Embryonic facial prominence (tissue), 1 donor: ENCODE results near the gene DNAAF2.
"Not testable (repeated sequence)": the region's sequence is repeated elsewhere in the genome, so short reads cannot be mapped to it uniquely, and the experiment has no call there.

Experiments
- DNase-seq: peaks from one replicate; pipeline ENCODE4 v3.0.0-alpha.2; 2016; ENCODE audit errors: extremely low spot score

The DNAAF2 gene

GRCh38 chr14:49622022-49622607 is 12.9 kb downstream of the DNAAF2 start:
- DNase-seq = no peak

- peak; percentile 36 for DNase-seq
These were observed 13.7 kb downstream of the DNAAF2 start for GRCh38 chr14:49621114-49621881.

GRCh38 chr14:49620182-49621113 is 14.6 kb downstream of the DNAAF2 start, which contains the start of the genes MGAT2 and RPL36AL:
Gene MGAT2, plus strand, starts transcription at chr14:49620799. Its CDS starts 470 bp downstream, at chr14:49621269.
Gene RPL36AL, minus strand, starts transcription at chr14:49620626. Its CDS starts 1,522 bp downstream, at chr14:49619104.
- peak; percentile 96 for DNase-seq

GRCh38 chr14:49619730-49620129 is 15.3 kb downstream of the DNAAF2 start:
- no peak for DNase-seq

- DNase-seq = not testable (repeated sequence)
These were observed 15.8 kb downstream of the DNAAF2 start for GRCh38 chr14:49619273-49619672.

- DNase-seq = no peak
These were observed 17.1 kb downstream of the DNAAF2 start for GRCh38 chr14:49617852-49618519.

- no peak for DNase-seq
These were observed 19.3 kb downstream of the DNAAF2 start for GRCh38 chr14:49615776-49616175.

- DNase-seq = no peak
These were observed 20.8 kb downstream of the DNAAF2 start for GRCh38 chr14:49614196-49614595.

- no peak for DNase-seq
These were observed 22.4 kb downstream of the DNAAF2 start for GRCh38 chr14:49612671-49613070.

- DNase-seq = no peak
These were observed 22.8 kb downstream of the DNAAF2 start for GRCh38 chr14:49612251-49612650.

GRCh38 chr14:49607583-49607982 is 27.5 kb downstream of the DNAAF2 start:
- no peak for DNase-seq

- DNase-seq = peak; percentile 48
These were observed 36.4 kb downstream of the DNAAF2 start, which contains the start of gene LRR1 for GRCh38 chr14:49598485-49599300. Gene LRR1, plus strand, starts transcription at chr14:49598940. Its CDS starts 81 bp downstream, at chr14:49599021.

- peak; percentile 18 for DNase-seq
These were observed 36.9 kb downstream of the DNAAF2 start for GRCh38 chr14:49598189-49598484.

- no peak for DNase-seq
These were observed 40.5 kb downstream of the DNAAF2 start for GRCh38 chr14:49594347-49595091.

- no peak for DNase-seq
These were observed 42.0 kb downstream of the DNAAF2 start for GRCh38 chr14:49593016-49593415.

GRCh38 chr14:49589387-49589786 is 45.7 kb downstream of the DNAAF2 start:
- DNase-seq = no peak

GRCh38 chr14:49586673-49587460 is 48.2 kb downstream of the DNAAF2 start:
- peak; percentile 51 for DNase-seq

GRCh38 chr14:49585803-49586672 is 49.0 kb downstream of the DNAAF2 start, which contains the start of gene RPS29:
Gene RPS29, minus strand, starts transcription at chr14:49586380. Its CDS starts 34 bp downstream, at chr14:49586346.
- peak; percentile 98 for DNase-seq
